Activated CD4-positive, alpha-beta T cell treated with anti-CD3 and anti-CD28 coated beads, Interleukin-2, amount 50 U/mL, for 48 hours (primary cell): ENCODE measurements around the gene RGMA.
"Not testable (repeated sequence)": the region's sequence is repeated elsewhere in the genome, so short reads cannot be mapped to it uniquely, and the experiment has no call there.

Experiments
- DNase-seq, 2 experiments: peaks; one replicate each; pipeline ENCODE4 v3.0.0-alpha.2; 2020

Gene RGMA

DNA sequence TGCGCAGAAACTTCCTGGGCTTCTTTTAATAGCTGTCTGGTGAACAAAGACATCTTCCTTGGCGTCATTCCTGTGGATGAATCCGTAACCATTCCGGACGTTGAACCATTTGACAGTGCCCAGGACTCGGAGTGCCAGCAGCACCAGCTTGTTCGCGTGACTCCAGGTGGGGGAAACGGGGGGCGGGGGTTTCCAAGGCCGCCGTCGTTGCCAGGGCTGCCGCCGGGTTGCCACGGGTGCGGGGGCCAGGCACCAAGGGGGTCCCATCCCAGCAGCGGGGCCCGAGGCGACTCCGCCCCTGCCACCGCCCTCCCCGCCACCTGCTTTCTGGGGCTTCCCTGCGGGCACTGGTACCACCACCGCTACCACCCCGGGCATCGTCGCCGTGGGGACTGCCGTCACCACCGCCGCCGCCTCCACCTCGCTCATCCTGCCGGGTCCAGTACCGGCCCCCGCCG, 22.8 kb downstream of the RGMA start:
- DNase-seq = no peak

DNA sequence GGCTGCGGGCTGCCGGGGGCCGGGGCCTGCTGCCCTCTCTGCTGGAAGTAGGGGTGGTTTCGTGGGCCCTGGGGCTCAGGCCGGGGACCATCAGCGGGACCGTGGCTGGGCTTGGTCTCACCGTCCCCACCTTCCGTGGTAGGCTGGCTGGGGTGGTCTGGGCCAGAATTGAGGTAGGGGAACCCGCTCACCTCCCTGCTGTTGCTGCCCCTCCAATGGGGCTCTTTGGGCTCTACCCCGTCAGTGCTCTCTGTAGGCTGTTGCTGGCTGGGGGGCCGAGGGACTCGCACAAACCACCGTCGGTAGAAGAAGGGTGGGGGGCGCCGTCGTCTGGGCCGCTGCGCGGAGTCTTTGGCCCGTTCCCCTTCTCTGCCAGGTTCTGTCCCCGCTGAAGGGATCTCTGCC, 23.4 kb downstream of the RGMA start:
- DNase-seq = no peak

DNA sequence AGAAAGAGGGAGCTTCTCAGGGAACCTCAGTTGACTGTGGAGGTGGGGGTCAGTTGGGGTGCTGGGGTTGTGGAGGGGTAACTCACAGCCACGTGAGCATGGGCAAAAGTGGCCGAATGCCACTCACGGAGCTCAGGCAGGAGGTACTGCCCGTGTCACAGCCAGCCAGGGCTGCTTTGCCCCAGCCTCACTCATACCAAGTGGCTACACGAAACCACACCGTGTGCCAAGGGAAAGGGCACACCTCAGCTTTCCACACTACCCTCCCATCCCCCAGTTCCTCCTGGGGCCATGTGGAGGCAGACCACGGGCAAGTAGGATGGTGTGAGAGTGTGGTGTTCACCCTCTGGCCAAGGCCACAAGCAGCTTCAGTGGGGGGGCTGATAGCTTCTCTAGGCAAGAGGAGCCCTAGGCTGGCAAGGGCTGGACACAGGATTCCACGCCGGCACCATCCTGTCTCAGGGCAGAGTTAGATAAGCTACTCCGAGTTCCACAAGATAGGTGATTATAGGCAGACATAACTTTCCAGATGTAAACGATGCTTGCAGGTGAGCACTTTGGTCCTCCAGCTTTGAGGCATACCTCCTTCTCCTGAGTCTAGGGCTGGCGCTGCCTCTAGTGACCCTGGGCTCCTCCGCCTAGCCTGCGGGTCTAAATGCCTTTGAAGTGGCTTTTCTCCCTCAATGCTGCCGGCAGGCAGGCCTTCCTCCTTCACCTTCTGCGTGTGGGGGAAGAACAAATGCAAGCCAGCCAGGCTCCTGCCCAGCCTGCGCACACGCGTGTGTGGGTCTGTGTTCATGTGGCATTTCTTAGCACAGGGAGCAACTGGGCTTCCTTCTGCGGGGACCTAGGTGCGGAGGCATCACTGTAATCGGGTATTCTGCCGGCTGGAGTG, 25.0 kb downstream of the RGMA start:
- DNase-seq = no peak

DNA sequence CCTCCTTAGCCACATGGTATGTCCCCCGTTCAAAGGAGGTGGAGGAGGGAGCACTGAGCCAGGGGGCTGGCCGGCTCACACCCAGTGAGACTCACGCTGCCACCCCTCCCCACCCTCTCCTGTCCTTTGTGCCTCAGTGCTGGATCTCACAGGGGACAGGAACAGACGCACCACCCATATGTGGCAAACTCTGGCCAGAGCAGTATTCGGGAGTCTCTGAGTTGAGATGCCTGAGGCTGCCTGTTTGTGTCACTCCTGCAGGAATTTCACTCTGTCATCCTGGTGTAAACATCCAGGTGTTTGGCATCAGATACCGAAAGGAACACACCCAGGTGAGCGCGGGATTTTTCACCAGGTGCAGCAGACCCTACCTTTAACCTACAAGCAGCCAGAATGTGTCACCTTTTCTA, 25.7 kb downstream of the RGMA start:
- no peak for DNase-seq

DNA sequence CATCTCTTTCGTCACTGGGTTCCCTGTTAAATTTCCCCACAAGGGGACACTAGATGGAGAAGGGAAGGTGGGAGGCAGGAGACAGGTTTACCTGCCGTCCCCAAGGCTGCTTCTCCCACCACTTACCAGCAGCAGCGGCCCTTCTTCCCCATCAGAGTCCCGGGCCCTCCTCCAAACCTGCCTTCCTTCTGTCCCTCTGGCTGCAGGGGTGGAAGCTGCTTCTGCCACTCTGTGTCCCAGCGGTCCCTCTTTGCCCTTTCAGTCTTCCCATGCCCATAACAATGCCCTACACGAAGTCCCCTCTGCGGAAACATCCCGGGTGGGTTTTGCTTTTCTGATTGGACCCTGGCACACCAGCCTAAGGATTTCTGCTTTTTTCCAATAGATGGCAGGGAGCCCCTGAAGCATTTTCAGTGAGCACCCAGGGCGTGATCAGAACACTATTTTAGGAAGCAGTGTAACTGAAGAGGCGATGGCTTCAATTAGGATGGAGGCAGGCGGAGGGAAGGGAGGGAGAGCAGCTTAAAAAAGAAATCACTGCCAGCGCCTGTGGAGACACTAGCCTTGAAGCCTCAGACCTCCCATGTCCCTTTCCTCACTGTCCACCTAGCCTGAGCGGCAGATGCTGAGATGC, 26.3 kb downstream of the RGMA start:
- not testable (repeated sequence) for DNase-seq

DNA sequence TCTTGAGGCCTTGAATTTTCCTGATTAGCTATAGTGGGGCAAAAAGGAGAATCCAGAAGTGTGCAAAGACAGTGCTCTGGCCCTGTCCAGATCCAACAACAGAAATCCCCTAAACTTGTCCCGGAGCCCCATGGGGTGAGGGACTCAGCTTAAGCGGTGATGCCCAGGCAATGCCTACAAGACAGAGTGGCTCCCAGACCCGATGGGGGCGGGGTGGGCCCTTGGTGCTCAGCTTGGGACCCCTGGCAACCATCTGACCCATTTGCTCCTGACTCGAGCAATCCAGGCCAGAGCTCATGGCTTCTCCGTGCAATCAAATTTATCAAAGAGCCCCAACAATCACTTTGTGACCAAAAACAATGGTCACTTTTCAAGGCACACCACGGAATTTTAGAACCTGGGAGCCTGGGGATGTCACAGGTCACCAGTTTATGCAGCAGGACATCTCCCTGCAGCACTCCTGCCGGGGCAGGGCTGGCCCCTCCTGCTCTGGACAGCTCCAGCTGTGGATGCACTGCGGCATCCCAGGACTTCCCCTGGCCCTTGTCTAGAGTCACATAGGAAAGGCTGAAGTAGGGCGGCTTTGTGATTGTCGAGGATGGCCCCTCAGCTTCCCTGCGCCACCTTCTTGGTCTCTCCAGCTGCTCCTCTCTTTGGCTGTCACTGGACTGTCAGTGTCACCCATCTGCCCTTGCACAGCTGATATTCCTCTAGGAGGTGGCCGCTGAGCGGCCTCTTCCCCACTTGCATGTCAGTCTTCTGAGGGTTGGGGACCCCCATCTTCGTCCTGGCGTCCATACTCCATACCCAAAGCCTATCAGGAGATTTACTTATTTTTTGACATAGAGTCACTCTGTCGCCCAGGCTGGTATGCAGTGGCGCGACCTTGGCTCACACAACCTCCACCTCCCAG, 28.4 kb downstream of the RGMA start:
- no peak for DNase-seq

DNA sequence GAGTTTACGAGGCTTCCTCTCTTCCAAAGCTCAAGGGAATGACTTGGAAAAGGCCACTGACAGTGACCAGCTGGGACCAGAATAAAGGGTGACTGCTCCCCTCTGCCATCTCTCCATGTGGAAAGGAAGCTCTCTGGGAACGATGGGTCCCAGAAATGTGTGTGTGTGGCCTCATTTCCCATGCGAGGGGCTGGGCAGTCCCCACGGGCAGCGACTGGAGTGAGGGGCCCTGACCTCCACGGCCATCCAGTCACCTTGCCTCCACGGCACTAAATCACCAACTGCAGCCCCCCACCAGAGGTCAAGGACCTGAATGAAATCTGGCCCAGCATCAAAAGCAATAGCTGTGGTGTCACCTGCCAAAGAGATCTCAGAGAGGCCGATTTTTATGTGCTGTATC, 29.6 kb downstream of the RGMA start:
- no peak for DNase-seq

DNA sequence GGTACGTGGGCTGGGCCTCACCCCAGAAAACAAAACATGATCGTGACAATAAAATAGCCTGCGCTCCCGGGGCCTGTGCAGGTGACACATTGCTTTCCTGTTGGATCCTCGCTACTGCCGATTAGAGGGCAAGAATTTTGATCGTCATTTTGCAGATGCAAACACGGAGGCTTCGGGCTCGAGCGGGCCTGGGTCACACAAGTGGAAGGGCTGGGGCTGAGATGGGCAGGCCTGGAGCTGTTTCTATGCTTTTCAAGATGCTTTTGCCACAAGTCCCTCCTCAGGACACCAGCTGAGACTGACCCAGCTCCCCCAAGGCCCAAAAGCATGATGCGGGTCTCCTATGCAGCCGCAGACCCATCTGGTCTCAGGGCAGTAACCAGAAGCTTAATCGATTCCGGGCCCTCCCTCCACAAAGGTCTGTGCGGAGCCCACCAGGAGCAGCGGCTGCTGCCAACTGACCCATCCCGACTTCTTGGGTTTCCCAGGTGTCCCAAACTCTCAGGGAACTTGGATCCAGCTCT, 30.0 kb downstream of the RGMA start:
- DNase-seq = no peak

DNA sequence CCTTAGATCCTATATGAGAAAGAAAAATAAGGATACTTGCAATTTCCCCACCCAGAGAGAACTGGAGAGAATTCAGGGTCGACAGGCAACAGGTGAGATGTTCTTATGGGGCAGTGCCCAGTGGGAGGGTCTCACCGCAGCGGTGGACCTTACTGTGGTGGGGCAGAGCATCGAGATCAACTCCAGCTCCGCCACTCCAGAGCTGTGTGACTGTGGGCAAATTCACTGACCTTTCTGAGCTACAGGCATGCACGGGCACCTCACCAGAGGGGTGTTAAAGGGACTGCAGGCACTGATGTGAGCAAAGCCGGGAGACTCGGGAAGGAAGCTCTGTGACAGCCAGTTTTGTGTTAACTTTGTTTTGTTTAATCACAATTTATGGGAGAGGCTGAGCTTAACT, 30.9 kb downstream of the RGMA start:
- no peak for DNase-seq

DNA sequence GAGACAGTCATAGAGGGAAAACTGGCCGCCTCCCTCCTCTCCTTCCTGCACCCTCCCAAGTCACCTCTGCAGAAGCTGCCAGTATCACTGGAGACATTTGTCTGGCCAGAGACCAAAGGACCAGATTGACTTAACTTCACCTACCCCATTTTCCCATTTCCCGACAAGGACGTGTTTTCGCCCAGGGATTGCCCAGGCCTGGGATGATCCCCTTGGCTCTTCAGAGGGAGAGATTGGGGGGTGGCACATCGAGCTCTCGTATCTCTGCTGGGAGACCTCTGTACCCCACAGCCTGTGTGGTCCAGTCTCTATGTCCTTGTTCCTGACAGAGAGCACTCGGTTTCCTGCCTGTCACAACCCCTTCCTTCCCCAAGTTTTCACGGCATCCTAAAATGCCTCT, 31.4 kb downstream of the RGMA start:
- DNase-seq = no peak

DNA sequence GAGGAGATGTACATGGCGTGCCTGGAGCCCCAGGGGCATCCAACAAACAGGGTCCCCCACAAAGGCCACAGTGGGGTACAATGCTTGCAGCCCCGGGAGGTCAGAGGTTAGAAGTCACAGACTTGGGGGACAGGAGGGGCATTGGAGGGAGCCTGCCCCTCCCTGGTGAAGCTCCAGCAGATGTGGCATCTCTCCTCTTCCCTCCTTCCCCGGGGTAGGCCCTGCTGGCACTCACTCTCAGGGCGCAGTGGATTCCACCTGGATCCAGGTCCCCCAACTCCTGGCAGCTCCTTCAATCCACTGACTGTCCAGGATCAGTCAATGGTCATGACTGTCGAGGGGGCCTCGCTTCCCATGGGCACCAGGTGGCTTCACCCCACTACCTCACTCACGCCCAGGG, 32.2 kb downstream of the RGMA start:
- no peak for DNase-seq

DNA sequence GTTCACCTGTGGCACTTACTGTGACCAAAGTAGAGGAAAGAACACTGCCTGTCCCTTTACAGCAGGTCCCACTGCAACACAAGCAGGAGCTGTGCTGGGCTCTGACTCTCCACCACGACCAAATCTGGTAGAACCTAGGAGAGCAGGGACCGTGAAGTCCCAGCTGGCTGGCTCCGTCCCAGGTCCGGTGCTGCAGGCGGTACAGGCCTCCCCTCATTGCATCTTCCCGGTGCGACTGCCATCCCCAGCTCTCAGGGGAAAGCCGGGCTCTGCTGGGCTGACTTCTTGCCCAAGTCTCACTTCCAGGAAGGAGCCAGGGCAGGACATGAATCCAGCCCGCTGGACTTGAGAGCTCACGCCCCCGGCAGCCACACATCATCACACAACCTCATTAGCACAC, 33.8 kb downstream of the RGMA start:
- DNase-seq = no peak

DNA sequence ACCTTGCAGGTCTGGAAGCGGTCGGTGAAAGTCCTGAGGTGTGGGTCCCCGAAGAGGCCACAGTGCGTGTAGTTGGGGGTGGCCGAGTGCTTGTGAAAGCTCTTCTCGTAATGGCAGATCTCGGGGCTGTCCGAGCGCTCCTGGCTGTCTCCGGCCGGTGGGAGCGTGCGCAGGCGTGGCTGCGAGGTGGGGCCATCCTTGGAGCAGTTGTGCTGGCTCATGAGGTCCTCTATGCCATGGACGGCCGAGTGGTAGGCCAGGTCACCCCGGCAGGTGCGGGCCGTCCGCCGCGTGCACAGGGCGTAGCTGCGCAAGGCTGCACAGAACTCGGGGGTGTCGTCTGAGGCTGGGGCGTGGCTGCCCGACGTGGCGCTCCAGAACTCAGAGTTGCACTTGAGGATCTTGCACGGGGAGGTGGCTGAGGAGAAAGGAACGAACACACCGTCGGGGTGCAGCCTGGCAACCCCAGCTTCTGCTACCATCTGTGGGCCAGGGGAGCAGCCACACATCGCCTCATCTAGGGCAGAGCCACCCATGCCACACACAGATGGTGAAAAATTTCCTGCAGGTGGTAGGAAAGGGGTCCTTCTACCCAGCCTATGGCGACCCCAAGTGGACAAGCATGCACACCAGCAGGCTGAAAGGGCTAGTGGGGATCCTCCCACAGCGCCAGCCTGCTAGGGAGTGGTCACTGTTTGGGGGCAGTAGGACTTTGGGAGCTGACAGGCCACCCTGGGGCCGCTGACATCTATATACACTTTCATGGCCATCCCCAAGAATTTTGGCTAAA, 36.7 kb downstream of the RGMA start:
- peak in 1 of 2 experiments; percentile 15 for DNase-seq

DNA sequence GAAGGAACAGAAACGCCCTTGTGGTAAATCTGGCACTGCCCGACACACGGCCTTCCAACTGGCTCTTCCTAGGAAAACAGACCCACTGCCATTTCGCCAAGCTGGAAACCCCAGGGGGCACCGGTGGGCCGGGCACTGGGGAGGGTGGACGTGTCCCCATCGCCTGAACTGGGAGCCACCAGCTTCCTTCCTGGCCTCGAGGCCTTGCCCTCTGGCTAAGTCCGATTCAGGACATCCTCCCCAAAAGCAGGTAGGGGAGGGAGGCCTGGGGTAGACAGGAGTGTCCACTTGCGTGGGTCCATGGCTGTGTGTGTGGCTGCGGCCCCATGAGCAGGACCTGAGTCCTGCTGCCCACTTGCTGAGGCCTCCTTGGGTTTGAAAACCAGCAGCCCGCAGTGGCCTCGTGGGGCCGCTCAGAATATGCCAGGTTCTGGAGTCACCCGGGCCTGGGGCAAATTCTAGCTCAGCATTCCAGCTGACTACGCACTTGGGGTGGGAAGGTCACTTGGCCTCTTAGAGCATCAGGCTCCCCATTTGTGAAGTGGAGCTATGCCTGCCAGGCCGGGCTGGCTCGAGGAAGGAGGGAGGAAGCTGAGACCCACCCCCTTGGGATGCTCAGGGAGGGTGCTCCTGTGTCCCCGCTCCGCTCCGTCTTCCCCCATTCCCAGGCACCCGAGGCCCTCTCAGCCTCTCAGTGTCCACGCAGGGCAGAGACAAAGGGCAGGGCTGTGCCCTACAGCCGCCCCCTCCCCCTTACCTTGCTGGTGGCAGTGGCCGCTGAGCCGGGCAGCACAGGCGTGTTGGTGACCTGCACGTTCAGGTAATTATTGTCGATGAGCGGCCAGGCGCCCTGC, 37.5 kb downstream of the RGMA start:
- no peak for DNase-seq

DNA sequence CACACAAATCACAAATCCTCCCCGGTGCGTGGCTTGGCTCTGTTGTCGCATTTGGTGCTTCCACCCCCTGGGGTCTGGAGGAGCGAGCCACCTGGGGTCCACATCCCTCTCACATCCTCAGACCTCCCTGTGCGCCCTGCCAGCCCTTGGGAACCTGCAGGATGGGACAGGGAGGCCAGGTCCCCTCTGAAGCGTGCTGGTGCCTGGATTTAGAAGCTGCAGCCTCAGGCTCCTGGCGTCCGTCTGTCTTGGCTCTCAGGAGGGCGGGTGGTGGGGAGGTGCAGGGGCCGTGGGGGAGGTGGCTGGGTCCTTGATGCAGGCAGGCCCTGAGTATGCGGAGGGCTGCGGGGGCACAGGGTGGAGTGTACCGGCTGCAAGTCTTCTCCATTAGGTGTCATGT, 38.4 kb downstream of the RGMA start:
- no peak for DNase-seq

DNA sequence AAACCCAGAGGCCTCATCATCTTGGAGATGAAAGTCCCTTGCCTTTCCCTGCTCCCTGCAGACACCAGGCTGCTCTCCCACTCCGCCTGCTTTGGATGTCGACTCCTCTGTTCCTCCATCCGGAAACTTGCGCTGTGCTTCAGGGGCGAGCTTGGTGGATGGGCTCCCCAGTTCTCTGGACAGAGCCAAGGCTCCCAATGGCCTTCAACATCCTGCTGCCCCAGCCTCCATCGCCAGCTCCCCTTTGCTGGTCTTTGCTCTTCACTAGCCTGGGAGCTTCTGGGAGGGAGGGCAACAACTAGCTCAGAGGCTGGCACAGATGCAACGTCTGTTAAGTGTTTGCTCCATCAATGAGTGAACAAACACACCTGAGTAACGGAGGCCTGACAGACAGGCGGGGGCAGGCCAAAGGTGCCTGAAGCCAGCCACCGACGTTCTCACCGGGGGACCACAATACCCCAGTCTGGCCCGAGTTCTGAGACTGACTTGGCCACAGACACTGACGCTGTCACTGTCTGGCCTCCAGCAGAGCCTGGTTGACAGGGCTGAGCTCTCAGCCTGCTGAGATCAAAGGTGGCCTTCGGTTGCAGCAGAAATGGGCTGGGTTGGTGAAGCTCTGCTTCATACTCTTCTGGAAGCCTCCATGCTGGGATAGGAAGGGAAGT, 39.0 kb downstream of the RGMA start:
- no peak for DNase-seq

DNA sequence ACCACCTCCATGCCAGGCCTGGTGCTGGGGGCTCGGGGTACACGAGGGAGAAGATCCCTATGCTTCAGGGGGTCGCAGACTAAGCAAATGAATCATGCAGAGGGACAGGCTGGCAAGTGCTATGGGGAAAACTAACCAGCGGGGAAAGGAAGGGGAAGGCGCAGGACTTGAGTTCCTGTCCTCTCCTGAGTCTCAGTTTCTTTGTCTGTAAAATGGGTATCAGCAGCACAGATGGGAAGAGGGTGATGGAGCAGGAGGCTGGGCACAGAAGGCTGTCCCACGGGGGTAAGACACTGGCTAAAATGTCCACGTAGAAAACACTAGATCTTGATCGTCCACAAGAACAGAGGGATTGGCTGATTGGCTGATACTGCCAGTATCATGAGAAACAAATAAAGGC, 39.8 kb downstream of the RGMA start:
- DNase-seq = no peak

DNA sequence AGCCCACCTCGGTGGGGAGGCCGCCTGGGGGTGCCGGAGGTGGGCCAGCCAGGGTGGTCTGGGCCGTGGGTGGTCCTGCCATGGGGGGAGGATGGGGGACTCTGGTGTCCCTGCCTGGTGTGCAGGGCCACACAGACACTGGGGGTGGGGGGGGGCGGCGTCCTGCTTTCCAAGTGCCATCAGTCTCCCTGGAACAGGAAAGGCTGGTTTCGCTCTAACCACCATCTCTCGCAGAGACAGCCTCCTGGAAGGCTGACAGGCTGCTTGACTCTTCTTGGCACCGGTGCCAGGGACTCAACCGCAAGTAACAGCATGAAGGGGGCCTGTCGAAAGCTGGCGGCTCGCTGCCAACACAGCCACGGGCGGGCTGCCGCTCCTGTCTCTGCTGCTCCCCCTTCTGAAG, 40.3 kb downstream of the RGMA start:
- no peak for DNase-seq

DNA sequence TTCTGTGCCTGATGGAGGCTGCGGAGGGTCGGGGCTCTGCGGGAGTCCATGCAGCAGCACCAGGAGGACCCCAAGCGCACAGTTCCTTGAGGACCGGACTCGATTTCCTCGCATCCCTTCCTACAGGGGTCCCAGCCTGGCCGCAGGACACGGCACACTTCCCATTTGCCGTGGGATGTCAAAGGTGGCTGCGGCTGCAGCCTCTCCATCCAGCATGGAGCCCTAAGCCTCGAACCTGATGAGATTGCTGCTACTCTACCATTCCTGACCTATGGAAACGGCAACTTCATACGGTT, 40.6 kb downstream of the RGMA start:
- DNase-seq = no peak

DNA sequence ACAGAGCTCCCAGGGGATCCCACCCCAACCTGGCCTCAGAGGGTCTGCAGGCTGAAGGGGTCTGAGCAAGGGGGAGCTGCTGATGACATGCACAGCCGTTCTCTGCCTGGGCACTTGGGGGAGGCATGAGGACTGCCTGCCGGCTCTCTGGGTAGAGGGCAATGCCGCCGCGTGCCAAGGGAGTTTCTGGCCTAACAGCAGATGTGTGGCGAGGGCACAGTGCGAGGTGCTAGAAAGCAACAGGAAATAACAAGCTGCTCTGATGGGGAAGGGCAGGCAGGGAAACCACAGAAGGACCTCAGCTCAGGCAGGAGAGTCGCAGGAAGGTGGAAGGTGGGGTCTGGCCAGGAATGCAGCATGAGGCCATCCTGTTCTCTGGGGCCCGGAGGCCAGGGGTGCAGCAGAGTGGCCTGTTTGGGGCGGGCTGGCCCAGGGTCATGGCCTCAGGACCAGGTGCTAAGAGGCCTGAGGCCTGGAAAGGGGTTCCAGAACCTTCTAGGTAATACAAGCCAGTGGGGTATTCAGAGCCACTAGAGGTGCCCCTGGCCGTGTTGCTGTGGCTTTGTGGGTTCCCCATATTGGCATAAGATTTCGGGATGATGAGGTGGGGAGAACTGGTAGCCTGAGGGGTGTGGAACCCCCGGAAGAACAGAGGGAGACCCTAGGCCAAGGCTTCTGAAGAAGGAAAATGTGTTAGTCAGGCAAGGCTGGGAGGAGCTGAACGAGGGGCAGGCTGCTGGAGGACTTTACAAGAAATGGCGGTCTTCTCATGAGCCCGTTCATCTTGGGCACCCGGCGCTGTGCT, 41.2 kb downstream of the RGMA start:
- no peak for DNase-seq
